ENCODE data around the gene TNS3.
"Not testable (repeated sequence)": the region's sequence is repeated elsewhere in the genome, so short reads cannot be mapped to it uniquely, and the experiment has no call there.

- not testable (repeated sequence) for TF ChIP-seq POLR2A (IDR thresholded peaks at IDR 0.05; ENCODE audit: low read length); GATA1 (IDR thresholded peaks at IDR 0.05; ENCODE audit: low read depth, low read length)
Measured at GRCh38 chr7:47590215-47590614, 8.3 kb upstream of the TNS3 start.
